Suppressor macrophage treated with lipopolysaccharide for 4 hours (primary cell): Measurements from ENCODE around the gene HCAR3.
"Not testable (repeated sequence)": the region's sequence is repeated elsewhere in the genome, so short reads cannot be mapped to it uniquely, and the experiment has no call there.

Experiments used
- DNase-seq: peaks from one replicate; pipeline ENCODE4 v3.0.0-alpha.2; 2020

The HCAR3 gene

GRCh38 chr12:122721057-122721545 is 4.5 kb upstream of the HCAR3 start:
- no peak for DNase-seq

DNA sequence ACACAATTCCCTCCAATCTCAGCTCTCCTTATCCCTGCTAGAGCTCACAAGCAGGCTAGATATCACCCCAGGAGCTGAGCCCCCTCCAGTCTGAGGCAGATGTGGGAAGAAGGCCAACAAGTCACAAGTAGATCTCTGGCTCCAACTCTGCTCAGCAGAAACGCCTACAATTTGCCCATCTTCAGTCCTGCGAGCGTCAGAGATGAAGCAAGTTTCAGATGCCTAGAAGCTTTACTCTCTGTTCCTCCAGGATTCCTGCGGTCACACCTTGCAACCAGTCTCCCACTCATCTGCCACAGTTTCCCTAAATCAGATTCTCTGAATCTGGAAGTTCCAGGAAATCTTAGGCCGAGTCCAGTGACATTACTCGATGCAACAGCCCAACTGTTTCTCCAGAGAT is 1.4 kb downstream of the HCAR3 start:
- not testable (repeated sequence) for DNase-seq

- not testable (repeated sequence) for DNase-seq
Observed at GRCh38 chr12:122713491-122714188, 3.0 kb downstream of the HCAR3 start.

DNA sequence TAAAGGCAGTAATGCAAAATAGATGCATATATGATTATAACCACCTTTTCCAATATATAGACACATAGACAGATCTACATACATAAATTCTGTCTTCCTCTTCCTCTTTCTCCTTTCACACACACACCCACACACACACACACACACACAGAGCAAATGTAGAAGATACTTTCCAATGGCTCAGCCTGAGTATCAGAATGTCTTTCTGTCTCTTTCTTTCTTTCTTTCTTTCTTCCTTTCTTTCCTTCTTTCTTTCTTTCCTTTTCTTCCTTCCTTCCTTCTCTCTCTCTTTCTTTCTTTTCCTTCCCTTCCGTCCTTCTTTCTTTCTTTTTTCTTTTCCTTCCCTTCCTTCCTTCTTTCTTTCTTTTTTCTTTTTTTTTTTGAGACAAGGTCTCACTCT is 5.3 kb downstream of the HCAR3 start:
- peak; percentile 66 for DNase-seq

- DNase-seq: not testable (repeated sequence)
Observed at GRCh38 chr12:122710341-122710740, 6.3 kb downstream of the HCAR3 start.

- not testable (repeated sequence) for DNase-seq
Observed at GRCh38 chr12:122709287-122709686, 7.3 kb downstream of the HCAR3 start.

DNA sequence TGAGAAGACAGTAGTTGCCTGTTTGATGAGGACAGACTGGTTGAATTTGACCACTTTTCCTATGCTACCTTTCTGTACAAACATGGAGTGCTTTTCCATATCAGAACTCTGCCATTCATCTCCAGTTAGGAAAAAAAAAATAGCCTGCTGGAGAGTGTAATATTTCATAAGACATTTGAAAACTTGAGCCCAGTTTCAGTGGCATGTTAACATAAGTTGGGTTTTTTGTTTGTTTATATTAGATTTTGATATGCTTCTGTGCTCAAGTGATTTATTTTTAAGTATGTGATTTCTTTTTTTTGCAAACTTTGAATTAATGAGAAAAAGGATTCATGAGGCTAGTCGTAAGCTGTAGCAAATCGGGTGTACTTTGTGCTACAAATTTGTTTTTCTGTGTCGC is 12.8 kb downstream of the HCAR3 start:
- DNase-seq: not testable (repeated sequence)

- DNase-seq: peak; percentile 87
Observed at GRCh38 chr12:122702890-122703611, 13.6 kb downstream of the HCAR3 start, which contains the start of gene HCAR2. Gene HCAR2 (minus strand): TSS chr12:122703357. CDS start chr12:122703283, 74 bp downstream.

DNA sequence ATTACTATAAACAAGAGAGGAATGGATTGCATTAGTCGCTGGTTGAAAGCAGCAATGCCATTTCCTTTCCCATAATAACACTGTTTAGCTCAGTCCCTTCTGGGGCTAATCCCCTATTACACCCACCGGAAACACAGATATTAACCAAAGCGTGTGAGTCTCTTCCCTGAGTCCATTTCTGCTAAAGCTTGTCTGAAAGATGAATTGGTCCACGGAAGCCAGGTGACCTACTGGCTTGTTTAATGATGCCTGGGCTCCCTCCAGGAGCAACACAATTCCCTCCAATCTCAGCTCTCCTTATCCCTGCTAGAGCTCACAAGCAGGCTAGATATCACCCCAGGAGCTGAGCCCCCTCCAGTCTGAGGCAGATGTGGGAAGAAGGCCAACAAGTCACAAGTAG is 15.1 kb downstream of the HCAR3 start:
- not testable (repeated sequence) for DNase-seq

- not testable (repeated sequence) for DNase-seq
Observed at GRCh38 chr12:122700038-122700710, 16.4 kb downstream of the HCAR3 start.

GRCh38 chr12:122696922-122697321 is 19.7 kb downstream of the HCAR3 start:
- not testable (repeated sequence) for DNase-seq

GRCh38 chr12:122691566-122691965 is 25.0 kb downstream of the HCAR3 start:
- DNase-seq: no peak

- DNase-seq: no peak
Observed at GRCh38 chr12:122688291-122688690, 28.3 kb downstream of the HCAR3 start.

DNA sequence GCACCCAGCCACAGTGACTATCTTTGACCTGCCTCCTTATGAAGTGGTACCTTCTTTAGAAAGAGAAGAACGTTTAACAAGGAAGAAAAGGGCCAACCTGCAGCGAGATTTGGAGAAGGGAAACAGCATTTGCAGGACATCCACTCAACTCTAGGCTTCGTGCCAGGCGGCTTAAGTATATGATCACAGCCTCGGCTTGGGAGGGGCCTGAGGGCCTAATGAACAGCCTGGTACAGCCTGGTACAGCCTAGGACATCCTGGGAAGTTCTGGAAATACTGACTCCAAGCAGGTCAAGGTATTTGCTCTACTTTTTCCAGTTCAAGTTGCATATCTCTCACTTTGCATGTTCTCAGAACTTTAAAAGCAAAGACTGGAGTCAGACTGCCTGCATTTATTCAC is 29.5 kb downstream of the HCAR3 start:
- no peak for DNase-seq

- DNase-seq: no peak
Observed at GRCh38 chr12:122686538-122686937, 30.1 kb downstream of the HCAR3 start.

DNA sequence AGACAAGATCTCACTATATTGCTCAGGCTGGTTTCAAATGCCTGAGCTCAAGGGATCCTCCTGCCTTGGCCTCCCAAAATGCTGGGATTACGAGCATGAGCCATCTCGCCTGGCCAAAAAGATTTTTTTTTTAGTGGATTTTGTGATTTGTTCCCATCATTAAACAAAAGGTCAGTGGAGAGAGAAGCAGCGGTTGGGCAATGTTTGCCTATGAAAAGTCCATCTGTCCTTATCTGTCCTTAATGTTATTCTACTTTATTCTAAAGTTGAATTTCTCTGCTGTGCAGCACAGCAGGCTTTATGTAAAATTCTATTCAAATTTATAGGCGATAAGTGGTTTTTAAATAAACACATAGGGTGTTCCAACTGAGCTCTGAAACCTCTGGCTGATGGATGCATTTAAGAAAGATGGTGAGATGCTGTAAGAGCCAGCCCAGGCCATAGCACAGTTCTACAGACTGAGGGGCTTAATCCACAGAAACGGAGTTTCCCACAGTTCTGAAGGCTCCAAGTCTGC is 32.3 kb downstream of the HCAR3 start:
- DNase-seq: no peak

GRCh38 chr12:122681814-122682213 is 34.8 kb downstream of the HCAR3 start:
- DNase-seq: peak; percentile 89

DNA sequence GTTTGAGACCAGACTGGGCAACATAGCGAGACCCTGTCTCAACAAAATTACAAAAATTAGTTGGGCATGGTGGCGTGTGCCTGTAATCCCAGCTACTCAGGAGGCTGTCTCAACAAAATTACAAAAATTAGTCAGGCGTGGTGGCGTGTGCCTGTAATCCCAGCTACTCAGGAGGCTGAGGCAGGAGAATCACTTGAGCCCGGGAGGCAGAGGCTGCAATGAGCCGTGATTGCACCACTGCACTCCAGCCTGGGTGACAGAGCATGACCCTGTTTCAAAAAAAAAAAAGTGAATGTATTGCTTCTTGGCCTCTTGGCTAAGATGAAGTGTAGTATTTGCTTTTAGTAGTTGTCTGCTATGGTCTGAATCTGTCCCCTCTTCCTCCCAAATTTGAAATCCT is 35.6 kb downstream of the HCAR3 start:
- peak; percentile 19 for DNase-seq

DNA sequence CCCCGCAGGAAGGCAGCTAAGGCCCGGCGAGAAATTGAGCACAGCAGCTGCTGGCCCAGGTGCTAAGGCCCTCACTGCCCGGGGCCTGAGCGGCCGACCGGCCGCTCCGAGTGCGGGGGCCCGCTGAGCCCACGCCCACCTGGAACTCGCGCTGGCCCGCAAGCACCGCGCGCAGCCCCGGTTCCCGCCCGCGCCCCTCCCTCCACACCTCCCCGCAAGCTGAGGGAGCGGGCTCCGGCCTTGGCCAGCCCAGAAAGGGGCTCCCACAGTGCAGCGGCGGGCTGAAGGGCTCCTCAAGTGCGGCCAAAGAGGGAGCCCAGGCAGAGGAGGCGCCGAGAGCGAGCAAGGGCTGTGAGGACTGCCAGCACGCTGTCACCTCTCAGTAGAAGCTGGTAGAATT is 39.8 kb downstream of the HCAR3 start:
- not testable (repeated sequence) for DNase-seq

- DNase-seq: not testable (repeated sequence)
Observed at GRCh38 chr12:122676015-122676414, 40.6 kb downstream of the HCAR3 start.

DNA sequence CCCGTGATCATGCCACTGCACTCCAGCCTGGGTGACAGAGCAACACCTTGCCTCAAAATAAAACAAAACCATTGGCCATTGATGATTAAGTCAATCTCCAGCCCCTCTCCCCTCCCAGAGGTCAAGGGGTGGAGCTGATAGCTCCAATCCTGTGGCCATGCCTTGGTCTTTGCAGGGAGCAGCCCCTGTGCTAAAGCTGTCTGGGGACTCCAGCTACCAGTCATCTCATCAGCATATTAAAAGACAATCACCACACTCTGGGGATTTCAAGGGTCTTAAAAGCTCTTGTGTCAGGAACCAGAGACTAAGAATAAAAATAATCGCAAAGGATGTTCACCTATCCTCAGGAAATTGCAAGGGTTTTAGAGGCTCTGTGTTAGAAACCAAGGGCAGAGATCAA is 44.1 kb downstream of the HCAR3 start:
- DNase-seq: no peak

GRCh38 chr12:122669397-122670070 is 47.1 kb downstream of the HCAR3 start:
- no peak for DNase-seq

DNA sequence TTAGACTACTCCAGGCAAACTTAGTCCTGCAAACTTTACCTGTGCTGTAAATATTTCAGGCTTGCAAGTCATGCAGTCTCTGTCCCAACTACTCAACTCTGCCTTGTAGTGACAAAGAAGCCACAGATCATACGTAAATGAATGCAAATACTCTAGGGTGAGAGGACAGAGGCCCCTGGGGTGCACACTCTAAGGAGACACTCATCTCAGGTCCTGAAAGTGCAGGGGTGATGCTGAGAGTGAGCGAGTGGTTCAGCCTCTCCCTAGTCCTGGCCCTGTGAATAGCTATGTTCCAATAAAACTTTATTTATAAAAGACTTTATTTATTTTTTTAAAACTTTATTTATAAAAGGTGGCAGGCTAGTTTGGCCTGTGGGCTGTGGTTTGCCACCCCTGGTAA is 48.3 kb downstream of the HCAR3 start:
- DNase-seq: no peak
